ENCODE measurements around the gene NTM.
"Not testable (repeated sequence)": the region's sequence is repeated elsewhere in the genome, so short reads cannot be mapped to it uniquely, and the experiment has no call there.

Gene NTM

DNA sequence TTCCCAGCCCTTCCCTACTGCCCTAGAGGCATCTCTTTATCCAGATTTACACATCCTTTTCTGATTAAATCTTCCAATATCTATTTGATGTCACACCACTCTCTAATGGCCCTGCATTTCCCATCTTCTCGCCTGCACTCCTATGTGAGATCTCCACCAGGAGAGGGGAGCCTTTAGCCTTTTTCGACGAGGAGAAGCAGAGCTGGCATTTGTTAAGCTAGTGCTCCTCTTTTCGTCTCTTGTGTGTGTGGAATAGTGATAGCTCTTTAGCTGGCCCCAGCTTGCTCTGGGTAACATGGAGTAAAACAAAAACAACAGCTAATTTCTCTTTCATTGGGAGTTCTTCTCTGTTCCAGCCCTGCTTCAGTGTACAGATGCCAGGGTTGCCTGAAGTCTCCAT, 536.5 kb downstream of the NTM start:
- Mint-ChIP-seq H3K9me3 (peaks cover 8% of the 10 kb centered on the region), H3K27ac (no peak overlapping the region), H3K36me3 (ENCODE audit: low read depth) (no peaks in the 10 kb centered on the region), H3K4me3 (no peak overlapping the region), H3K4me1 (ENCODE audit: low read depth) (no peaks in the 10 kb centered on the region), H3K27me3 (peaks cover 42% of the 10 kb centered on the region)

- Mint-ChIP-seq H3K9me3 (peaks cover 8% of the 10 kb centered on the region), H3K27me3 (peaks cover 46% of the 10 kb centered on the region), H3K36me3 (ENCODE audit: low read depth) (no peaks in the 10 kb centered on the region)
Measured at GRCh38 chr11:131907371-131907770, 537.0 kb downstream of the NTM start.

DNA sequence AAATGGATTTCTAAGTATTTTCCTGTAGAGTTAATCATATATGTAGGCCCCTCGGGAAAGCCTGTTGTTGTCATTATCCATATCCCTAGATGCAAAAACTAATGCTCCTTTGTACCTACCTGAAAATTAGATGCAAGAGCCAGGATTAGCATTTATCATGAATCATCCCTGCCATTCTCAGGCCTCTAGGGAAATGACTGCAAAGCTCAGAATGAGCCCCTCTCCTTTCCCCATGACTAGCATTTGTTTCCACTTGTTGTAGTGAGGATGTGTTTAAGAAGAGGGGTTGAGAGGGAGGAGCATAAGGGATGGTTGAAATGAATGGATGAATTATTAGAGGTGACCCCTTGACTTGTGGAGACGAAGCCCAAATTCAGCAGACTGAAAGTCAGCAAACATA, 537.9 kb downstream of the NTM start:
- Mint-ChIP-seq H3K9me3 (peaks cover 8% of the 10 kb centered on the region), H3K27ac (no peak overlapping the region), H3K4me3 (no peak overlapping the region), H3K36me3 (ENCODE audit: low read depth) (no peaks in the 10 kb centered on the region), H3K27me3 (peaks cover 54% of the 10 kb centered on the region), H3K4me1 (ENCODE audit: low read depth) (no peaks in the 10 kb centered on the region)

More at GRCh38 chr11:131907371-131907770, 537.0 kb downstream of the NTM start:
- no peaks in the 10 kb centered on the region for H3K4me1 Mint-ChIP-seq (ENCODE audit: low read depth)
- H3K4me3 Mint-ChIP-seq = no peak overlapping the region
- H3K27ac Mint-ChIP-seq = no peak overlapping the region

DNA sequence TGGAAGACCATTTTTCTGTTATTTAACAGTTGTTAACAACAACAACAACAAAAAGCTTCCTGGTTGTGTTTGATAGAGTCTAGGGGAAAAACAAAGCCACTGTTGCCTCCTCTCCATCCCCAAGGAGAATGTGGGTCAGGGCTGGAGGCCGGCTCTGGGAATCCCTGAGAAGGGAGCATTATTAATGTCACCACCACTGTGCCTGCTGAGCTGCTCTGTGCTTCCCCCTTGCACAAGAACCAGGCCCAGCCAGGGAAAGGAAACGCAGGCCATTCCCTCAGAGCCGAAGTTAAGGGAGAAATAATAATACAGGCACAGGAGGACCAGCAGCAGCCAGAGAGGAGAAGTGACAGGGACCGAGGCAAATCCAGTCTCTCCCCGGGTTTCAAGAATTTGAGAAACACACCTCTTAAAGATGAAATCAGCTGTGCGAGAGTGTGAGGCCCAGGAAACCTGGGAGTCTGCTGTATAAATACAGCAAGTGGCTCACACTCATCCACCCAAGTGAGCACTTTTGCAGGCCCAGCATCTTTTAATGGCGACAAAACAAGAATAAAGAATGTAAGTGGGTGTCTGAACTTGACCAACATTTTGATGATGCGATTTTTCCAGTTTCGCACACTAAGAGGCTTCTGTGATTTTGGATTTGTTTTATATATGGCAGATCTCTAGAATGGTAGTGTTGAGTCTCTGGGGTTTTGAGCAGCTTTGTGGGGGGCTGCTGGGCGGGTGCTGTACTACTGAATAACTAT, 539.2 kb downstream of the NTM start:
- H3K27me3 Mint-ChIP-seq = peaks cover 61% of the 10 kb centered on the region

GRCh38 chr11:131910178-131910522, 539.7 kb downstream of the NTM start:
- peaks cover 11% of the 10 kb centered on the region for H3K9me3 Mint-ChIP-seq
- peaks cover 61% of the 10 kb centered on the region for H3K27me3 Mint-ChIP-seq
- no peaks in the 10 kb centered on the region for H3K4me1 Mint-ChIP-seq (ENCODE audit: low read depth)
- no peaks in the 10 kb centered on the region for H3K36me3 Mint-ChIP-seq (ENCODE audit: low read depth)
- H3K4me3 Mint-ChIP-seq = no peak overlapping the region
- H3K27ac Mint-ChIP-seq = no peak overlapping the region

More for the DNA sequence above, 539.2 kb downstream of the NTM start:
- H3K27ac Mint-ChIP-seq = no peak overlapping the region
- H3K9me3 Mint-ChIP-seq = peaks cover 11% of the 10 kb centered on the region
- no peaks in the 10 kb centered on the region for H3K4me1 Mint-ChIP-seq (ENCODE audit: low read depth)
- H3K4me3 Mint-ChIP-seq = no peak overlapping the region
- H3K36me3 Mint-ChIP-seq (ENCODE audit: low read depth) = no peaks in the 10 kb centered on the region

DNA sequence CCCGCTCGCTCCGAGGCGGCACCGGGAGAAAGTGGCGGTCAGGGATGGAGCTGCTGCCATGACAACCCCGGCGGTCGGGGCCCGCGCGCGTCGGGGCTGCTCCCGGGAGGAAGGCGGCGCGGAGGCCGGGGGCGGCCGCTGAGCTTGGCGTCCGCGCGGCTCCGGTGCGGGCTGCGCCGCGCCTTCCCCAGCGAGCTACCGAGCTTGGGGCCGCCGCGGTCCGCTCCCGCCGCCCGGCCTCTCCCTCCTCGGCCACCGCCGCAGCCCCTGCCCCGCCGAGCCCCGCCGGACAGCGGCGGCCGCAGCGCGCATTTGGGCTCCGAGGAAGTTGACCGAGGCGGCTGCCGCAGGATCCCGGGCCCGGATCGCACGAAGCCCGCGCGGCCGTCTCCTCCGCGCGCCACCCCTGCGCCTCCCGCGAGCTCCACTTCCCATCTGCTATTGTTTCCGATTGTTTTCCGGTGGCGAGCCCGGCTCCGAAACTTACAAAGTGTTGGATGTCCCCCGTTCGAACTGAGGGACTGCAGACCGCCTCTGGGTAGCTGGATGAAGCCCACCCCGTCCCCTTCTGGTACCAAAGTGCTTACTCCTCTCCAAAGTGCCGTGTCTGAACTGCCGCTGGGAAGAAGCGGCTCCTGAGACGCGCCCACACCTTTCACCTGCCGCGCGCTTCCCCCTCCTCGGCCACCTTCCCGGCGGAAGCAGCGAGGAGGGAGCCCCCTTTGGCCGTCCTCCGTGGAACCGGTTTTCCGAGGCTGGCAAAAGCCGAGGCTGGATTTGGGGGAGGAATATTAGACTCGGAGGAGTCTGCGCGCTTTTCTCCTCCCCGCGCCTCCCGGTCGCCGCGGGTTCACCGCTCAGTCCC, 540.3 kb downstream of the NTM start:
- H3K9me3 Mint-ChIP-seq = peaks cover 11% of the 10 kb centered on the region
- H3K27me3 Mint-ChIP-seq = peaks cover 58% of the 10 kb centered on the region
- H3K36me3 Mint-ChIP-seq (ENCODE audit: low read depth) = no peaks in the 10 kb centered on the region
- no peak overlapping the region for H3K27ac Mint-ChIP-seq
- H3K4me1 Mint-ChIP-seq (ENCODE audit: low read depth) = no peaks in the 10 kb centered on the region
- no peak overlapping the region for H3K4me3 Mint-ChIP-seq

GRCh38 chr11:131911388-131912032, 541.1 kb downstream of the NTM start:
- H3K4me3 Mint-ChIP-seq; H3K9me3 Mint-ChIP-seq; H3K27ac Mint-ChIP-seq; H3K4me1 Mint-ChIP-seq (ENCODE audit: low read depth); H3K36me3 Mint-ChIP-seq (ENCODE audit: low read depth): not testable (repeated sequence)
- peaks cover 57% of the 10 kb centered on the region for H3K27me3 Mint-ChIP-seq

DNA sequence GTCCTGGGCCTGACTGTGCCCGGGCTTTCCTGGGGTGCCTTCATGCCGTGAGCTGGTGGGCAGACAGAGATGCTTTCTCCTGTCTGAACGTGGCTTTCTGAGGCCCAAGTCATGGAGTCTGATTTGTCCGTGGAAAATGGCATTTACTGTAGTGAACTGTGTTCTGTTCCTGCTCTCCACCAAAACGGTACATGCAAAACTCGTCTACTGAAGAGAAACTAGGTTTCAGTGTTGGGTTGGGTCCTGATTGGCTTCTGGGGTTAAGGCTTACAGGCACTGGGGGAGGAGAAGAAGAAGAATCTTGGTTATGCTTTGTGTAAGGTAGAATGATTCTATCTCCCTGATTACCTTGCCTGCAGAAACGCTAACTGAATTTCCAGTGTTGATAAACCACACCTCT, 541.7 kb downstream of the NTM start:
- Mint-ChIP-seq H3K27me3 (peaks cover 51% of the 10 kb centered on the region), H3K4me3 (no peak overlapping the region), H3K9me3 (peaks cover 3% of the 10 kb centered on the region), H3K4me1 (ENCODE audit: low read depth) (no peaks in the 10 kb centered on the region), H3K36me3 (ENCODE audit: low read depth) (no peaks in the 10 kb centered on the region), H3K27ac (no peak overlapping the region)

DNA sequence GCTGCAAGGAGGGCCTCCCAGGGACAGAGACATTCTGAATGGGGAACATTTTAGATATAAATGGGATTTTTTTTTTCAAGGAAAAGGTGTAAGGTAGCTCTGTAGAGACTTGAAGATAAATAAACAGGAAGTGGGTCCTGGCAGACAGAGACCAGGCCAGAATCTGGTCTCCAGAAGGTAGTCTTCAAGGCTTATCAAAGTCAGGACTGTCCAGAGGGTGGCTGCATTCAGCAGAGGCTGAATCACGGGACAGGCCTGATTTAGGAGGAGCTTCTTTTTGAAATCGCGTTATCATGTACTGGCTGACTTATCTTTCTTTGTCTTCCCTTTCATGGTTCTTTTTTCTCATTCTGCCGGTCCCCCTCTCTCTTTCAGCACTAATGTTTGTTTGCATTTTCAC, 542.9 kb downstream of the NTM start:
- Mint-ChIP-seq H3K27me3 (peaks cover 46% of the 10 kb centered on the region), H3K9me3 (peaks cover 3% of the 10 kb centered on the region), H3K27ac (no peak overlapping the region), H3K4me3 (no peak overlapping the region), H3K4me1 (ENCODE audit: low read depth) (no peaks in the 10 kb centered on the region), H3K36me3 (ENCODE audit: low read depth) (no peaks in the 10 kb centered on the region)

- H3K4me3 Mint-ChIP-seq = no peak overlapping the region
- no peak overlapping the region for H3K27ac Mint-ChIP-seq
- no peaks in the 10 kb centered on the region for H3K36me3 Mint-ChIP-seq (ENCODE audit: low read depth)
- no peaks in the 10 kb centered on the region for H3K4me1 Mint-ChIP-seq (ENCODE audit: low read depth)
- peaks cover 35% of the 10 kb centered on the region for H3K27me3 Mint-ChIP-seq
- H3K9me3 Mint-ChIP-seq = peaks cover 3% of the 10 kb centered on the region
Measured at GRCh38 chr11:131914361-131914774, 544.0 kb downstream of the NTM start.

- H3K36me3 Mint-ChIP-seq (ENCODE audit: low read depth) = no peaks in the 10 kb centered on the region
- no peaks in the 10 kb centered on the region for H3K4me1 Mint-ChIP-seq (ENCODE audit: low read depth)
- H3K27ac Mint-ChIP-seq = no peak overlapping the region
- peaks cover 3% of the 10 kb centered on the region for H3K9me3 Mint-ChIP-seq
- H3K27me3 Mint-ChIP-seq = peaks cover 20% of the 10 kb centered on the region
- no peak overlapping the region for H3K4me3 Mint-ChIP-seq
Measured at GRCh38 chr11:131916638-131917037, 546.2 kb downstream of the NTM start.

- no peaks in the 10 kb centered on the region for H3K36me3 Mint-ChIP-seq (ENCODE audit: low read depth)
- peaks cover 9% of the 10 kb centered on the region for H3K9me3 Mint-ChIP-seq
Measured at GRCh38 chr11:131917634-131918384, 547.4 kb downstream of the NTM start.

DNA sequence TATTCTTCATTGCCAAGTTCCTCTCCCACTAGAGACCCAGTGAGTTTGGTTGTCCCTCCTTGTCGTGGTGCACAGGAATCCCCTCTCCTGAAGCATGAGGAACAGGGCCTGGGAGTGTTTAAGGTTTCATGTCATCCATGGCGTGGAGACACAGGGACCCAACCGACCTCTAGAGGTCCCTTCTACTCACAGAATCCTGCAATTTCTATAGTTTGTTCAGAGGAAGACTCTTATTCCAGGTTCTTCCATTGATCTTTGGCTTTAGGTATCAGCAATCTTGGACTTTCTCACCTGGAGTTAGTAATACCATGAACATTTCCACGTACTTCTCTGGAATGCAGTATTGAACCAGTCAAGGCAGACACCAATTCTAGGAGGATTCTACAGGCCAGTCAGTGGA, 548.2 kb downstream of the NTM start:
- H3K27me3 Mint-ChIP-seq = peaks cover 4% of the 10 kb centered on the region
- no peaks in the 10 kb centered on the region for H3K4me1 Mint-ChIP-seq (ENCODE audit: low read depth)
- H3K9me3 Mint-ChIP-seq = peaks cover 9% of the 10 kb centered on the region
- no peak overlapping the region for H3K4me3 Mint-ChIP-seq
- no peak overlapping the region for H3K27ac Mint-ChIP-seq
- no peaks in the 10 kb centered on the region for H3K36me3 Mint-ChIP-seq (ENCODE audit: low read depth)

More at GRCh38 chr11:131917634-131918384, 547.4 kb downstream of the NTM start:
- Mint-ChIP-seq H3K4me1 (ENCODE audit: low read depth) (no peaks in the 10 kb centered on the region), H3K4me3 (no peak overlapping the region), H3K27me3 (peaks cover 10% of the 10 kb centered on the region), H3K27ac (no peak overlapping the region)

DNA sequence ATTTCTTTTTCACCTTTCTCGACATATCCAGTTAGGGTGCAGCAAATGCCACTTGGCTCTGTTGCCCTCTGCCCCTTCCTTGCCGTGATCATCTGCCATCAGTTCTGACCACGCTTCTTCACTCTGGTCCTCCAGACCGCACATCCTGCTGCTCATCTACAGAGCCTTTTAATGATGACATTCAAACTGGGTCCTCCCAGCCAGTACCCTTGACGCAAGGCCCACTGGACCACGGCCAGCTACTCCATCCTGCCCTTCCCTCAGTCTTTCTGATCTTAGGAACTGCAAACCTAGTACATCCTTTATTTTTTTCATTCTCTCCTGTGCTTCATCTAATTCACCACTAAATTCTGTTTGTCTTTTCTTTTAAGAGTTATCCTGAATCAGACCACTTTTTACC, 551.8 kb downstream of the NTM start:
- Mint-ChIP-seq H3K27ac (no peak overlapping the region), H3K9me3 (peaks cover 6% of the 10 kb centered on the region), H3K36me3 (ENCODE audit: low read depth) (no peaks in the 10 kb centered on the region), H3K4me1 (ENCODE audit: low read depth) (no peaks in the 10 kb centered on the region), H3K4me3 (no peak overlapping the region), H3K27me3 (no peaks in the 10 kb centered on the region)
